PFSK-1 (cell line): Measurements from ENCODE around the gene APOBEC2.

Experiments
- FOXP2 ChIP-seq: optimal IDR thresholded peaks from 2 replicates; pipeline ENCODE3; 2011; ENCODE audit warnings: borderline replicate concordance, control low read depth, inconsistent platforms; ENCODE audit not compliant: insufficient read depth; ENCODE audit errors: extremely low read length, extremely low read depth
- POLR2AphosphoS5 ChIP-seq: IDR thresholded peaks from 2 replicates; pipeline ENCODE4 v1.6.1; 2012; ENCODE audit warnings: low read depth, mild to moderate bottlenecking, control low read depth, low read length, moderate library complexity
- REST ChIP-seq, 2 experiments: IDR thresholded peaks; 2 replicates each; pipeline versions ENCODE4 v1.6.1 to v1.8.0; 2011 to 2012; ENCODE audit warnings: low read depth in 2 of 2, low read length in 2 of 2, control low read depth in 1 of 2, inconsistent platforms in 1 of 2, mild to moderate bottlenecking in 1 of 2, moderate library complexity in 1 of 2; ENCODE audit not compliant: insufficient read depth in 1 of 2
- SIN3A ChIP-seq: IDR thresholded peaks from 2 replicates; pipeline ENCODE4 v1.6.1; 2012; ENCODE audit warnings: mild to moderate bottlenecking, low read length, moderate library complexity, borderline replicate concordance; ENCODE audit not compliant: insufficient read depth
- TAF1 ChIP-seq: IDR thresholded peaks from 2 replicates; pipeline ENCODE4 v1.6.1; 2012; ENCODE audit warnings: low read length, control low read depth, borderline replicate concordance; ENCODE audit not compliant: insufficient read depth

The APOBEC2 gene

GRCh38 chr6:41062056-41062455 is 9.1 kb downstream of the APOBEC2 start:
- TF ChIP-seq POLR2AphosphoS5, result no peak
- TF ChIP-seq TAF1, result no peak
- TF ChIP-seq SIN3A, result no peak
- TF ChIP-seq REST (IDR thresholded peaks at IDR 0.05; ENCODE audit: insufficient read depth in 1 of 2, low read depth in 2 of 2, low read length in 2 of 2), result no peak
- no peak for TF ChIP-seq FOXP2

- TF ChIP-seq POLR2AphosphoS5 (no peak), SIN3A (no peak), FOXP2 (no peak), REST (IDR thresholded peaks at IDR 0.05; ENCODE audit: insufficient read depth in 1 of 2, low read depth in 2 of 2, low read length in 2 of 2) (no peak), TAF1 (no peak)
Measured at GRCh38 chr6:41063884-41064285, 10.9 kb downstream of the APOBEC2 start.

GRCh38 chr6:41064841-41065240 is 11.8 kb downstream of the APOBEC2 start:
- TF ChIP-seq FOXP2 (no peak), REST (IDR thresholded peaks at IDR 0.05; ENCODE audit: insufficient read depth in 1 of 2, low read depth in 2 of 2, low read length in 2 of 2) (no peak), SIN3A (no peak), POLR2AphosphoS5 (no peak), TAF1 (no peak)

GRCh38 chr6:41065550-41066026 is 12.6 kb downstream of the APOBEC2 start:
- TF ChIP-seq SIN3A, result no peak
- TF ChIP-seq TAF1, result no peak
- TF ChIP-seq FOXP2, result no peak
- TF ChIP-seq POLR2AphosphoS5, result no peak
- no peak for TF ChIP-seq REST (IDR thresholded peaks at IDR 0.05; ENCODE audit: insufficient read depth in 1 of 2, low read depth in 2 of 2, low read length in 2 of 2)

- TF ChIP-seq FOXP2 (no peak), REST (IDR thresholded peaks at IDR 0.05; ENCODE audit: insufficient read depth in 1 of 2, low read depth in 2 of 2, low read length in 2 of 2) (no peak)
Measured at GRCh38 chr6:41066867-41067304, 13.9 kb downstream of the APOBEC2 start.
